GM23248 (cell line): ENCODE measurements around the gene ACTR2. TPM values are rescaled to one million over a fixed set of nuclear protein-coding genes. Genes with fewer than 3 reads are reported as not detected.

Experiments
- DNase-seq: peaks from one replicate; pipeline ENCODE4 v3.0.0-alpha.2; 2015
- H2AFZ ChIP-seq: fragments of 200-600 bp; sonication (generic); 2 replicates; pipeline ENCODE4 v1.6.1; 2016; ENCODE audit warnings: antibody characterized with exemption
- H3F3A ChIP-seq: fragments of 200-600 bp; sonication (generic); 2 replicates; pipeline ENCODE4 v1.6.1; 2016; ENCODE audit warnings: mild to moderate bottlenecking, antibody characterized with exemption, mixed run types; ENCODE audit not compliant: insufficient read depth
- H3K27ac ChIP-seq: fragments of 200-600 bp; sonication (generic); 2 replicates; pipeline ENCODE4 v1.5.1; 2016; ENCODE audit warnings: mild to moderate bottlenecking
- H3K27me3 ChIP-seq: fragments of 200-600 bp; sonication (generic); replicated peaks from 2 replicates; pipeline ENCODE4 v1.6.1; 2016; ENCODE audit warnings: mild to moderate bottlenecking; ENCODE audit not compliant: insufficient read depth
- H3K36me3 ChIP-seq: fragments of 200-600 bp; sonication (generic); 2 replicates; pipeline ENCODE4 v1.6.1; 2016; ENCODE audit warnings: low read depth, mild to moderate bottlenecking
- H3K4me1 ChIP-seq: fragments of 200-600 bp; sonication (generic); 2 replicates; pipeline ENCODE4 v1.6.1; 2016; ENCODE audit warnings: mild to moderate bottlenecking; ENCODE audit not compliant: insufficient read depth
- H3K4me2 ChIP-seq: fragments of 200-600 bp; sonication (generic); one replicate; pipeline ENCODE4 v1.6.1; 2016; ENCODE audit warnings: mild to moderate bottlenecking; ENCODE audit not compliant: unreplicated experiment
- H3K4me3 ChIP-seq: fragments of 200-600 bp; sonication (generic); 2 replicates; pipeline ENCODE4 v1.5.1; 2016; ENCODE audit warnings: mild to moderate bottlenecking
- H3K79me2 ChIP-seq: fragments of 200-600 bp; sonication (generic); 2 replicates; pipeline ENCODE4 v1.6.1; 2016; ENCODE audit warnings: mild to moderate bottlenecking; ENCODE audit not compliant: insufficient read depth
- H3K9ac ChIP-seq: fragments of 200-600 bp; sonication (generic); 2 replicates; pipeline ENCODE4 v1.6.1; 2016; ENCODE audit warnings: mild to moderate bottlenecking
- H3K9me2 ChIP-seq: fragments of 200-600 bp; sonication (generic); 2 replicates; pipeline ENCODE4 v1.6.1; 2016; ENCODE audit warnings: mixed run types, mild to moderate bottlenecking, moderate library complexity; ENCODE audit not compliant: insufficient read depth
- H3K9me3 ChIP-seq: fragments of 200-600 bp; sonication (generic); one replicate; pipeline ENCODE4 v1.6.1; 2017; ENCODE audit warnings: low read depth
- H4K20me1 ChIP-seq: fragments of 200-600 bp; sonication (generic); 2 replicates; pipeline ENCODE4 v1.6.0; 2016; ENCODE audit not compliant: insufficient read depth
- EZH2 ChIP-seq: fragments of 200-600 bp; sonication (generic); IDR thresholded peaks from 2 replicates; pipeline ENCODE4 v1.6.1; 2018; ENCODE audit warnings: antibody characterized with exemption, mild to moderate bottlenecking; ENCODE audit not compliant: insufficient read depth, poor library complexity, severe bottlenecking
- EZH2phosphoT487 ChIP-seq: fragments of 200-600 bp; sonication (generic); IDR thresholded peaks from 2 replicates; pipeline ENCODE4 v1.6.1; 2018; ENCODE audit warnings: antibody characterized with exemption, moderate library complexity, mild to moderate bottlenecking, low read depth; ENCODE audit not compliant: insufficient read depth
- WGBS, 2 experiments: methylation state at CpG; one replicate each; pipeline ENCODE4 v1.1.6; 2015 to 2017; ENCODE audit warnings: low lambda C conversion rate in 2 of 2, low coverage in 1 of 2; ENCODE audit errors: missing lambda C conversion rate in 2 of 2; 5-methylcytosine and 5-hydroxymethylcytosine counted together
- in situ Hi-C: fragments of 300-500 bp; cut with MboI; formaldehyde crosslinking; loops from 2 replicates; pipeline ENCODE4 v1.15.0; 2020
- polyA plus RNA-seq: library from polyadenylated mRNA; unstranded; fragments of >200 nt; fragmentation: Nextera tagmentation; extraction: Ambion mirVana; gene quantifications from 2 replicates; pipeline ENCODE4 v1.2.1, GENCODE V29; 2016
- total RNA-seq: library from RNA; depleted of rRNA; stranded (reverse); fragments of >200 nt; shearing (Covaris generic); gene quantifications from 2 replicates; pipeline ENCODE4 v1.2.3, GENCODE V29; 2014

The ACTR2 gene
- total and polyA plus RNA-seq, 2 experiments from 2014 or later, result 126 to 161 TPM

DNA sequence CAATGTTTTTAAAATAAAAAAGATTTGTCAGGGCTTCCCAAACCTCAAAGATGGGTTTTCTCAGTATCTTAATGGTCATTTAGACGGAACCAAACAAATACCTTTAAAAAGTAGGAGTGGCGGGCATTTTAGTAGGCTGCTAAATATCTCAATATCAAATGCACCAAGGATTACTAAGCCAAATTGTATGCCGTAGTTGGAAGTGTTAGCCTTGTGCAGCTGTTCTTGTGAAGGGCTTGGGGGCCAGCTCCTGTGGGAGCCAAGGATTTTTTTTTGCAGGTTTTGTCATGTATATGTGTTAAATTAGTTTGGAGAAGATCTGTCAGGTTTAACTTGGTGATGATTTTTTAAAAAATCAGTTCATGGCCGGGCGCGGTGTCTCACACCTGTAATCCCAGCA lies 52.1 kb downstream of the ACTR2 start:
- Histone ChIP-seq H3K9me2 (no peaks in the 10 kb centered on the region), H2AFZ (no peak overlapping the region), H4K20me1 (no peaks in the 10 kb centered on the region), H3F3A (peaks cover 37% of the 10 kb centered on the region), H3K36me3 (0 out of 2 replicates have a peak, but pooled peaks cover 5% of the 10 kb centered on the region), H3K4me3 (no peak overlapping the region), H3K9me3 (no peaks in the 10 kb centered on the region), H3K4me2 (no peak overlapping the region), H3K27ac (no peak overlapping the region), H3K4me1 (peaks cover 5% of the 10 kb centered on the region; the same call in 1 of the 2 replicates), H3K27me3 (no peaks in the 10 kb centered on the region), H3K79me2 (no peaks in the 10 kb centered on the region), H3K9ac (no peak overlapping the region)
- TF ChIP-seq EZH2phosphoT487 (no peak), EZH2 (no peak)
- 83 to 87% methylated on average over 6 of the region's 6 CpGs for WGBS, 2 experiments
- no peak for DNase-seq
- in situ Hi-C loops, result no loop called here

DNA sequence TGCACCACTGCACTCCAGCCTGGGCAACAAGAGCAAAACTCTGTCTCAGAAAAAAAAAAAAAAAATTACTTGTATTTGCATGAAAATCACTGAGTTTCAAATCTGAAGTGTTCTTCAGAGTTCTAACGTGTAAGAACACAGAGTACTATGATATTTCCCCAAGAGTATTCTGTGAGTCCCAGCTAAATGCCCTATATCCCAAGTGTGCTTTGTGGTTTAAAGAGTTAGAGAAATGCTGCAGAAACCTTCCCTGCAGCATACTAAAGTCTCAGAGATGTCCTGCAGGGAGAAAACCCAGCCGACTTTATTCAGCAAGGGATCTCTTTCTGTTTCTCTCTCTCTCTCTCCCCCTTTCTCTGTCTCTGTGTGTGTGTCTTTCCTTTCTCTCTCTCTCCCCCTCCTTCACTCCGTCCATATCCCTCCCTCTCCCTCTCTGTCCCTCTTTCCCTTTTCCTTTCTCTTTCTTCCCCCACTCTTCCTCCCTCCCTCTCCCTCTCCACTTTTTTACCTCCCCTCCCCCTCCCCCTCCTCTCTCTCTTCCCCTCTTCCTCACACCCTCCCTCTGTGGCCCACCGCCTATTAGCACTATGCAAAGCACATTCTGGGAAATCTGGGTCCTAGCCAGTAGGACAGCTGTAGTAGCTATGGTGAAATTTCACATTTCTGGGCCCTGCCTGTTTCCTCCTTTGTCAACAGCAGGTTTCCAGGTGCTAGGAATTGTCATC lies 54.2 kb downstream of the ACTR2 start:
- Histone ChIP-seq H3K4me1 (peaks cover 5% of the 10 kb centered on the region; the same call in 1 of the 2 replicates), H3K27me3 (no peaks in the 10 kb centered on the region), H3K4me3 (no peak overlapping the region), H3K27ac (no peak overlapping the region), H3K36me3 (no peaks in the 10 kb centered on the region), H3K9ac (no peak overlapping the region), H3K79me2 (no peaks in the 10 kb centered on the region), H2AFZ (no peak overlapping the region), H3K4me2 (no peak overlapping the region), H3F3A (peaks cover 26% of the 10 kb centered on the region), H3K9me3 (no peaks in the 10 kb centered on the region), H3K9me2 (no peaks in the 10 kb centered on the region), H4K20me1 (no peaks in the 10 kb centered on the region)
- DNase-seq, result no peak
- 32 to 43% methylated on average over 3 to 4 of the region's 4 CpGs for WGBS, 2 experiments
- in situ Hi-C loops, result no loop called here
- TF ChIP-seq EZH2phosphoT487 (no peak), EZH2 (no peak)

DNA sequence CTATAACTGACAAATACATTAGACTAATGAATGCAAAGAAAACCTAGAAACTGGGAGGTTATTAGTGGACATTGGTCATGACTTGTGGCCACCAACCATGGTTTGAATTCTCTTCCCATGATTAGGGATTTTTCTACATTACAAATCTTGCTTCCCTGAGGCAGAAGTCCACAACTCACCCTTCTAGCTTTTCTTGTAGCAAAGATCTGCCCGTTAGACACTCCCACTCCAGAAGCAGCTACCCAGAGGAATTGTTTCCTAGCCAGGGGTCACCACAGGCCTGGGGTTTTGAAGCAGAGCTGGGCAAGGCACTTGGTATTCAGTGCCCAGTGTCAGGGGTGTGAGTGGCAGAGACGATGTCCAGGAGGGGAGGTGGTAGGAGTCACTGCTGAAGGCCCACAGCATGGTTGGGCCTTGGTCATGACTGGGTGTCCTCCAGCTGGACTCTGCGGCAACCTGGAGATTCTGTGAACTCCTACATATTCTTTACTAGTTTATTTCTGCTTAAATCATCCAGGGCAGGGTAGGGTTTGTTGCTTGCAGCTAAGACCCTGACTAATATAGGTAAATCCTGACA lies 54.9 kb downstream of the ACTR2 start:
- no peaks in the 10 kb centered on the region for H3K27me3 ChIP-seq
- H3K4me1 ChIP-seq, result peaks cover 5% of the 10 kb centered on the region; the same call in 1 of the 2 replicates
- no peaks in the 10 kb centered on the region for H3K9me2 ChIP-seq
- H3K79me2 ChIP-seq, result no peaks in the 10 kb centered on the region
- no peak overlapping the region for H3K27ac ChIP-seq
- H3K4me2 ChIP-seq, result no peak overlapping the region
- H3K4me3 ChIP-seq, result no peak overlapping the region
- no peak overlapping the region for H3K9ac ChIP-seq
- WGBS, 2 experiments, result 71% methylated on average over 3 of the region's 3 CpGs
- no peaks in the 10 kb centered on the region for H3K36me3 ChIP-seq
- DNase-seq, result no peak
- no peaks in the 10 kb centered on the region for H3K9me3 ChIP-seq
- H4K20me1 ChIP-seq, result no peaks in the 10 kb centered on the region
- in situ Hi-C loops, result no loop called here
- H3F3A ChIP-seq, result peaks cover 26% of the 10 kb centered on the region
- no peak overlapping the region for H2AFZ ChIP-seq
- TF ChIP-seq EZH2, result no peak
- no peak for TF ChIP-seq EZH2phosphoT487

DNA sequence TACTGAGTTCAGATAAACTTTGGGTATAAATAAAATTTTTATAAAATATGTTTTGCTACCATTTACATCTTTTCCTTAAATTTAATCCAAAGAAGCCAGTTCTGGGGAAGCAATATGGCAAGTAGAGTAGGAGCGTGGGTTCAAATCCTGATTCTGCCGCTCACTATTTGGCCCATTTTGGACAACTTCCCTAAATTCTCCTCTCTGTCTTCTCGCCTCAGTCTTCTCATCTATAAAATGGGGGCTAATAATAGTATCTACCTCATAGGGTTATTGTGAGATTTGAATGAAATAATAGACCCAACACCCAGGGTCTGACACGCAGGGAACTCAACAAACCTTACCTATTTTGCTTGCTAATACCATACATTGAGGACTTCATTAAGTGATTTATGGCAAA lies 59.7 kb downstream of the ACTR2 start:
- Histone ChIP-seq H3K9me3 (no peaks in the 10 kb centered on the region), H3K27me3 (no peaks in the 10 kb centered on the region), H3K9ac (no peak overlapping the region), H3K9me2 (no peaks in the 10 kb centered on the region), H3K36me3 (no peaks in the 10 kb centered on the region), H3K27ac (no peak overlapping the region), H4K20me1 (no peaks in the 10 kb centered on the region), H3K4me1 (no peaks in the 10 kb centered on the region), H3K4me3 (no peak overlapping the region), H3K4me2 (no peak overlapping the region), H3F3A (0 out of 2 replicates have a peak, but pooled peaks cover 9% of the 10 kb centered on the region), H3K79me2 (no peaks in the 10 kb centered on the region), H2AFZ (no peak overlapping the region)
- 90 to 94% methylated on average over 4 of the region's 4 CpGs for WGBS, 2 experiments
- DNase-seq, result no peak
- TF ChIP-seq EZH2phosphoT487 (no peak), EZH2 (no peak)
- in situ Hi-C loops, result no loop called here
